ENCODE data around the gene PEPD.

Gene PEPD

DNA sequence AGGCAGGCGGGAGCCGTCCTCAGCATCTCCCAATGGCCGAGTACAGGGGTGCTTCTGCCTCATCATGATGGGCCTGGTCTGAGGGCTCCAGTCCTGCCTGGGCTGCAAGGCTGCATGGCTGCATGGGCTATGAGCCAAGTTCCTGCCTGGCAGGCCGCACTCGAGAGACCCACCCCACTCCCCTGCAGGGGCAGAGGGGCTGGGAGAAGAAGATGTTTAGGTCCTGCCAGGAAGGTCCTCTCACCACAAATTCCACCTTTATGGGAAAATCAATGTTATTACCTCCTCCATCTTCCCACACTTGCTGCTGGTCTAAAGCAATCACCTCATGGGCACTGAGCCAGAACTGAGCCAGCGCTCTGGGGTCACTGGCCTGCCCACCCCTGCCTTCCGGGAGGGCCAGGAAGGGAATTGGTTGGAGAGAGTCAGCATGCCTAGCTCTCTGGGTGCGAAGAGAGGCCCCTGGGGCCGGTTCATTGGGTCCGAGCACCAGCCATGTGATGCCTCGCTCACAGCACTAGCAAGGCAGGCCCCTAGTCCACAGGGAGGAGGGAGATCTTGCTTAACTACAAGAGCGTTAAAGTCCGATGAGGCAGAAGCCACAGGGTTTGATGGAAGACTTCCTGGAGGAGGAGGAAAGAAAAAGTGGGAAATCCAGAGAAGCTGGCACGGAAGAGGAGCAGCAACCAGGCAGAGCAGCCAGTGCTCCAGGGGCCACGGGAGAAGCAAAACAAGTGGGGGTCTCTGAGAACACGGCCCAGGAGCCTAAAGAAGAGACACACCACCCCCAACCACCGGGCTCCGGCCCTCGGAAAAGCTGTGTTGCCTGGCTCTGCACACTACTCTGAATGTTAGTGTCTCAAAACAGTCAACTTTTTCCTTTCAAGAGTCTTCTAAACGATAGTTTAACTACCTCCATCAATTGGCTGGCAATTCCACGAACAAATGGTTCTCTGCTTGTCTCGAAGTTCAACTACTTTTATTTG lies 84.9 kb downstream of the PEPD start:
- DNase-seq: peak; percentile 19

DNA sequence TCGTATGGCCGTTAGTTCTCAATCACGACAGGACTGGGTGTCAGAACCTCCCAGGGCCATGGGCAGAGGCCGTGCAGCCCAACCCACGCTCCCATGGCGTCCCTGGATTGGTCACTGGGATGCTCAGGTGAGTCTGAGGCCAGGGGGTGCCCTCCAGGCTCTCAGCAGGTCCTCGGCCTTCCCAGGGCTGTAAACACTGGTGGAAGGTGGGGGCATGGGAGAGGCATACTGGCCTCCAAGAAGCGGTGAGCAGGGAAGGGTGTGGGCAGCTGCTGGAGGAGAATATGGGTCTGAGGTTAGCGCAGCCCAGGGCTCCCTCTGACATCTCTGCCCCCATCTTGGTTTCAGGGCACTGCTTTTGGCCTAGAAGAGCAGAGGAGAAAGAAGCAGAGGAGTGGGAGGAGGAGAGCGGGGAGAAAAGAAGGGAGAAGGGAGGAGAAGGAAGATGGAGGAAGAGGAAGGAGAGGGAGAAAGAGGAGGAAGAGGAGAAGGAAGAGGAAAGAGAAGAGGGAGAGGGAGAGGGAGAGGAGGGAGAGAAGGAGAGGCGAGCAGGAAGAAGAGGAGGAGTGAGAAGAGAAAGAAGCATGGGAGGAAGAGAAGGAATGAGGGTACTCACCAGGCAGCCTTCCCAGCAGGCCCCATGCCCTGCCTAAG lies 85.8 kb downstream of the PEPD start:
- no peak for DNase-seq

DNA sequence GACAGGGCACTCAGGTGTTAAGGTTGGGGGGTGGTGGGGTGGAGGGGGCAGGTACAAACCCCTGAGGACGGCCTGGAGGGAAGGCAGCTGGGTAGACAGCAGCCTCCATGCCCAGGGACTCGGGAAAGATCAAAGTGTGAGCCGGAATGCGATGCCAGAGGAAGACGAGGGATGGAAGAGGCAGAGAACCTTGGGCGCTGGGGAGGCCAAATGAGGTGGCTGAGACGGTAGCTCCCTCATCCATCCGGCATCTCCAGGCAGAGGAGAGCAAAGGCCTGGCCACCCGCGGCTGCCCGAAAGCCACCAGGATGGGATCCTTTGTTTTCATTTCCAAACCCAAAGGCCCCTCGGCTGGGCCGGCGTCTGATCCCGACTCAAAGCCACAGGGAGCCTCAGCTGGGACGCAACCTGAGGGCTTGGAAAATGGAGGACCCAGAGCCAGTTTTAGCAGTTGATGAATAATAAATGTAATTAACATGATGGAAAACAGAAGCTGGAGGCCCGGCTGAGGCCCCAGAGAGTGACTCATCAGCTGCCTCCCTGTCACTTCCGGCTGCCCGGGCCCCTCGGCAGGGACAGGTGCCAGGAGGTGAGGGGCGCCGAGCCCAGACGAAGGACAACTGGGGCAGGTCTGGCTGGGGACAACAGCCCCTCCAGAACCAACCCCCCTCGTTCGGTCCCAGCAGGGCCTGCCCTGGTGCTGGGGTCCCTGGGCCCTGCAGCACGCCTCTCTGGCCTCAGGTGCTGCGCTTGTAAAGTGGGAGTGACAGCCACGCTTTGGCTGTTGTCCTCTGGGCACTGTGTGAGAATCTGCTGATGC lies 86.5 kb downstream of the PEPD start:
- no peak for DNase-seq

DNA sequence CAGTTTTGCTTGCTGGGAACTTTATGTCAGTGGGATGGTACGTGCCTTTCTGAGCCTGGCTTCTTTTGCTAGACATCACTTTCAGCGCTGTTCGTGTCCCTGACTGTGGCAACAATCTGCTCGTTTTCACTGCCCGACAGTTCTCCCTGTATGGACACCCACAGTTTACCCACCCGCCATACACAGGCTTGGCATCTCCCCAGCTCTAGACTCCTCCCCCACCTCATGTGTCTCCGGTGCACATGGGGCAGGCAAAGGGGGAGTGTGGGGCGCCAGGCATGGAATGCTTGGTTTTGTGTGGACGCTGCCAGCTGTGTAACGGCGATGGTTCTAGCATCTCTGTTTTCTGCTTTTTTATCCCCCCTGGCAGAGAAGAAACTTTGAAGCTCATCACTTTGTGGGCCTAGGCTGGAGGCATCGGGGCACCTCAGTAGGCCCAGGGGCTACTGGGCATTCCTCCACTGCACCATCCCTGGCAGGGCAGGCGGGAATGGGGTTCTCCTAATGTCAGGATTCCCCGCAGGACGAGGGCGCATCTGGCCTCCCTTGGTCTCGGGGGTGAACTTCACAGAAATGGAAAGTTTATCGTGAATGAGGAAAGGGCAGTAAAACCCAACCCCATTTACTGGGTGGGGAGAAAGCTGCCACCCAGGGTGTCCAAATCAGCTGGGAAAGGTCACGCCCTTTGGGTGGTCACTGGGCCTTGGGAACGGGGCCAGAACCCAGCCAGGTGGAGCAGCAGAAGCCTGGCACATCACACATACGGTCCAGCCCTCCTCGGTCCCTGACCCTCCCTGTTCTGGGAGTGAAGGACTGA lies 87.3 kb downstream of the PEPD start:
- no peak for DNase-seq

DNA sequence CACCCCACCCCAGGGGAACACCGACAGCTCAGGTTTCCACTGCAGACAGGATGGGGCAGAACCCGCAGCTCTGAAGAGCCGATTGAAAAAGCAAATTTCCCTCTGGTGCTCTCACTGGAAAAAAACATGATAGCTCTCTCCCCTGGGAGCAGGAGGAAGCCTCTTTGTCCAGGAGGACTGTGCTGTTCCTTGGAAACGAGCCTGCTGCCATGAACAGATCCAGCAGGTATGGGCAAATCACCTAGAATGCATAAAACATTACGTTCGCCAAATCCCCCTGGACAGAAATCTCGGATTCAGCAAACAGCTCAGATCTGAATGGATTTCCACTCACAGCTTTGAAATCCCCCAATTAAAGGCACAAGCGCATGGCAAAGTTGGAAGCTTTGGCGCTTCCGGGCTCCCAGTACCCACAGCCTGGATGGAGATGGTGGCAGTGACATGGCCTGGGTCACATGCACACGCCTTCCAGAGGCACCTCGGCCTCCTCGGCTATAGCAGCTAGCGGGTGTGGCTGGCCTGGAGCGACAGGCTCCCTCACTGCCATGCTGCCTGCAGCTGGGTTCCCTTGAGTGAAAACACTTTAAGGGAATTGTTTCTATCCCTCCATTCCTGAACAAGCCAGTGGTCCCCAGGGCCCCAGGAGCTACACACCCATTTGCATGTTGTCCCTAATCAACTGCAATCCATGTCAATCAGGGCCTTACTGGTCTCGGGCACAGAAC lies 89.0 kb downstream of the PEPD start:
- peak; percentile 41 for DNase-seq

DNA sequence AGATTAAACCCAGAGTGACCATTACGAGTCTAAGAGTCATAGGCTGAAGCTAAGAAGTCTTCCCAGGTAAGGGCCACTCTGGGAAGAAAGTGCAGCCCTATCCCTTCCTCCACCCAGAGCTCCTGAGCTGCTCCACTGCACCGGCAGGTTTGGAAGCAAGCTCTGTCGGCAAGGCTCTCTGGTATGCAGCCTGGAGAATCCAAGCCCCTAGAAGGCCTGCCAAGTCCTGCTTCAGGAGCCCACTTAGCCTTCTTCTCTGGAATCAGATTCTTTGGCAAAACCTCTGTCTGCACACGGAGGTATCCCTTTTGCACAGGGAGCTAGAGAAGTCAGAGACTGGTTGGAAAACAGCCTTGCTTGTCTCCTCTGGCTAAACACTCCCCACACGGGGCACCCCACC lies 89.6 kb downstream of the PEPD start:
- no peak for DNase-seq

DNA sequence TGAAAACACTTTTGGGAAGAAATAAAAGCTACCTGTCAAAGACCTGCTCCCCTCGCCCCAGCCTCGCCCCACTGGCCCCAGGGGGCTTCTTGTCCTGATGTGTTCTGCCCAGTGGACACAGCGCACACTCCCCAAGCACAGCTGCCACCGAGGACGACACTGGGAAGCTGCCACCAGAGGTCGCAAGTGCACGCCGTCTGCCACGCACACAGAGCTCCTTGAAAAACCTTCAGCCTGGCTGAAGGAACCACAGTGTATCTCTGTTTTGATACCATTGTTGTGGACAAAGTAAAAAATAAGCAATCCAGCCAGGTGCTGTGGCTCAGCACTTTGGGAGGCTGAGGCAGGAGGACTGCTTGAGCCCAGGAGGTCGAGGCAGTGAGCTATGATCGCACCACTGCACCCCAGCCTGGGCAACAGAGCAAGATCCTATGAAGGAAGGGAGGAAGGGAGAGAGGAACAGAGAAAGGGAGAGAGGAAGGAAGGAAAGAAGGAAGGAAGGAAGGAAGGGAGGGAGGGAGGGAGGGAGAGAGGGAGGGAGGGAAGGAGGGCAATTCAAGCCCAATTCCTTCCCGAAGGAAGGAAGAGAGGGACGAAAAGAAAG lies 90.8 kb downstream of the PEPD start:
- peak; percentile 80 for DNase-seq

DNA sequence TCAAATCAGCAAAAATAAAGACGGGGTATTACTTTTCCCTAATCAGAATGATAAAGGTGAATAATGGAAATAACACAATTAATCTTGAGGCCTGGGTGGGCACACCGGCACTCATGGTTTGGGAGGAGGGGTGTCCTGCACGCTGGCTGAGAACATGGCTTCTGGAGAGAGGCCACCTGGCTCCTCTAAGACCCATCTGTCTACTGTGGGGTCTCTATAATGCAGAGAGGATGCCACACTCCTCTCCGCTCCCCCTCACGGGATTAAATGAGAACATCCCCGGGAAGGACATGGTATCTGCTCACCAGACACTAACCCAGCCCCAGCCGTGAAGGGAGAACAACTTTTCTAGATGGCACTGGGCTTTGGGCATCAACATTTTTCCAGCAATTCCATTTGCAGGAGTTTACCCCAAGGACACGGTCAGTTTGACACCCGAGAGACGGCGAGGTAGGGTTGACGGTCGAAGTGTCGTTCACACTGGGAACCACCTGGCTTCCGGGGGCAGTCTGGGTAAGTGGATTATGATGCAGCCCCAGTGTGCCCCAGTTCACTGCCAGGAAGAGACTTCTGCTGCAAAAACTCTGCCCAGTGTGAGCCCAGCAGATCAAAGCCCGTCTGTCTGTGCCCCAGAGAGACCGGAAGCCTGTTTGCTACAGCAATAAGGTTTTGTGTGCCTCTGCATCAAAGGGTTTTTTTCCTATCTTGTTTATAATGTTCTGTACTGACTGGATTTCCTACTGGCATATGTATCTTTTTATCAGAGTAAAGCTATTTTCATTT lies 91.5 kb downstream of the PEPD start:
- no peak for DNase-seq

DNA sequence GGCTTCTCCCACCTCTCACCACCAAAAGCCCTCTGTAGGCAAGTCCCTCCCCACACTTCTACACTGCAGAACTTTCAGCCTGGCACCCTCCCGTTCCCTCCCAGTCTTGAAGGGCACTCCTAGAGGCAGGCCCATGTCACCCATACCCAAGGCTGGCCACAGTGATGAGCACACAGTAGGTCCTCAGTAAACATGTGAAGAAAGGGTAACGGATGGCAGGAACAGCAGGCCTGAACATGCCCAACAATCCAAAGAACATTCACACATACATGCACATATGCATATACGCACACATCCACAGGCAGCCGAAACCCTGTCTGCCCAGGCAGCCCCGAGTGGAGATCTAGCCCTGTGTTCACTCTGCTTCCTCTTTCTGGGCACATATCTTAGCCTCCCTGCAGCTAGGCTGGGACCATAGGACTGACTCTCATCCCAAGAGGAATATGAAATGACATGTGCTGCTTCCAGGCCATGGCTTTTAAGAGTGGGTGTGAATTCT lies 92.9 kb downstream of the PEPD start:
- no peak for DNase-seq

DNA sequence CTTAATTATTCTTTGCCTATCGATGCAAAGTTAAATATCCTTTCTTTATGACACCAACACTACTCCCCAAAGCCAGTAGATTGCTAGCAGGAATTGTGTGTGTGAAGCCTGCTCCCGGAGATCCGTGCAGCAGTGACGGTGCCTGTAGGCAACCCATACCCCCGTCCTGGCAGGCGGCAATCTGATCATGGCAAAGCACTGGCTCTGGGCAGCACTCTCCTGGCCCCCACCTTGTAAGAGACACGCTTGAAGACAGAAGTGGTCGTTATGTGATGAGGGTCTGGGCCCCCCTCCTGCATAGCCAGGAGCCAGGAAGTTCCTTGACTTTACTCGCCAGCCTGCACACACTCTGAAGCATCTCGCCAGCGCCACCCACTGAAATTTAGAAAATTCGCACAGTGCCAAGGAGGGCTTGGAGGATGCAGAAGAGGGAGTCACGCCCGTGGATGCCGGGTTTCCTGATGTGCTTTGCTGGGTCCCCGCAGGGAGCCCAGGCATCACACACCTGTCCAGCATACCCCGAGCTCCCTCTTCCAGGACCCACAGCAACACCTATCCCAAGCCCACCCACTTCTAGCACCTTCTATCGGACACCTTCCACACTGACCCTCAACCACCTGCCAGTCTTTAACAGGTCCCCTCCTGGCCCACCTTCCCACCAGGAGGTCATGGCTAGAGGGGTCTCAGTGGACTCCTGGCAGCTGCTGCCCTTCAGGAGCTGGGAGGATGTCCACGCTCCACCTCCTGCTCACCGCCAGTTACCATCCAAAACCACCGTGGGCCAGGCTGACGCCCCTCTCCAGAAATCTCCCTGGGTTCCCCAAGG lies 93.6 kb downstream of the PEPD start:
- no peak for DNase-seq

DNA sequence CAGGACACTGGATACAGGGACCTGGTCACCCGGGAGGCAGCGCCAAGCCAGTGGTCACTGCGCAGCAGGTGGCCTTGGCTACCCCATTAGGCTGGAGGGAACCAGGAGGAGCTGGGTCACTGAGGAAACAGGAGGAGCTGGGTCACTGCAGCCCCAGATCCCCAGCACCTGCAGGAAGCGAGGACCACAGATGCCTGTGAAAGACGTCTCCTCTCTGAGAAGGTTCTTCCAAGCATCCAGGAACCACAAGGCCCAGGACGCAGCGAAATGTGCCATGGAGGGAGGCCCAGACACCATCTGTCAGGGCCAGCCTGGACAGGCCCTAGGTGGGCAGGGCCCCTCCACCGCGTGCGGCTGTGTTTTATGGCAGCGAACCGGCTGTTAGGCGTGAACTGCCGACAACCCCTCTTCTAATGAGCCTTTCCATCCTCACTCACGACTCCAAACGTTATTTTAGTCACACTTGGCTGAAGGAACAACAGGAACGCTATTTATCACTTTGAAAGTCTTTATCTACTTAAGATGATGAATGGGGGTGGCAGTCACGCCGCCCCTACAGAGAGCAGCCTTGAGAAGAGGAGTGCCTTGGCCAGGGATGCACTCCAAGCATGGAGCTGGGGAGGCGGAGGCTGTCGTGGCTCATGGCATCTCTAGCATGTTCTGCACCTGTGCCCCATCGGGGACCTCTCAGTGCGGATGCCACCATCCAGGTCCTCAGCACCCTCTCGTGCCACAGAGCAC lies 94.8 kb downstream of the PEPD start:
- peak; percentile 31 for DNase-seq

DNA sequence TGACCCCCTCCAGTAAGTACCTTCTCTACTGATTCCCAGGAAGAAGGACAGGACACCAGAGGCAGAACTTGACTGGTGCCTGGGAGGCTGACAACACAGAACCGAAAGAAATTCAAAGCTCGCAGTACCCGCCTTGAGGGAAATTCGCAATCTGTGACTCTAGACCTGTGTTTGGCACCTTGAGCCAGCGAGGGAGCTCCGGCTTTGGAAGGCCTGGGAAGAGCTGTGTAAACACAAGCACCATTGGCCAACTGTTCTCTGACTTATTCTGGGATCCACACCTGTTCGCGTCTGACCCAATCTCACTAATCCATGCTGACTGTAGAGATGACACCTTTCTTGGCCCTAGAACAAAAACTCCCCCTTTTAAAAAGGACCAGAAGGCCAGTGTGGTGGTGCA lies 97.4 kb downstream of the PEPD start:
- DNase-seq: no peak

DNA sequence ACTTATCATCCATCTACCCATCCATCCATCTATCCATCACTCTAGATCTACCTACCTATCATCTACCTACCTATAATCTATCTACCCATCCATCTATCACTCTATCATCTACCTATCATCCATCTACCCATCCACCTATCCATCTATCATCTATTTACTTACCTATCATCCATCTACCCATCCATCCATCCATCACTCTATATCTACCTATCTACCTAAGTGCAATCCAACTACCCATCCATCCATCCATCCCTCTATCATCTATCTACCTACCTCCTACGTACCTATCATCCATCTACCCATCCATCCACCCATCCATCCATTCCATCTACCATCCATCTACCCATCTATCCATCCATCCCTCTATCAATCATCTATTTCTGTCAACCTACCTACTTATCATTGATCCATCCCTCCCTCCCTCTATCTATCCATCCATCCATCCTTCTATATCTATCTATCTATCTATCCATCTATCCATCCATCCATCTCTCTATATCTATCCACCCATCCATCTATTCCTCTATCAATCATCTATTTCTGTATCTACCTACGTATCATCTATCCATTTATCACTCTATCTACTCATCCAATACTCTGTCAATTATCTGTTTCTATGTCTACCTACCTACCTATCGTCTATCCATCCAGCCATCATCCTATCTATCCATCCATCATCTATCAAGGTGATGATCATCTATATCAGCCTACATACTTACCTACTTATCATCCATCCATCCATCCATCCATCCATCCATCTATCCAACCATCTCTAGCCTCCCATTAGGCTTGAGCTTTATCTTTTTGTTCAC lies 99.0 kb downstream of the PEPD start:
- no peak for DNase-seq

DNA sequence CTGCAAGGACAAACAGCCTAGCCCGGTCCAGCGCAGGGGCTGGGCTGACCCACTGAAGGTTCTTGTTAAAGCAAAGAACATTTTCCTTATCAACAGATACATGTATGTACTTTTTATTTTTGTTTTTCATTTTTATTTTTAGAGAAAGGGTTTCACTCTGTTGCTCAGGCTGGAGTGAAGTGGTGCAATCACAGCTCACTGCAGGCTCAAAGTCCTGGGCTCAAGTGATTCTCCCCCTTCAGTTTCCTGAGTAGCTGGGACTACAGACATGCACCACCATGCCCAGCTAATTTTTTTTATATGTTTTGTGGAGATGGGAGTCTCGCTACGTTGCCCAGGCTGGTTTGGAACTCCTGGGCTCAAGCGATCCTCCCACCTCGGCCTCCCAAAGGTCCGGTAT lies 100.2 kb downstream of the PEPD start:
- no peak for DNase-seq

DNA sequence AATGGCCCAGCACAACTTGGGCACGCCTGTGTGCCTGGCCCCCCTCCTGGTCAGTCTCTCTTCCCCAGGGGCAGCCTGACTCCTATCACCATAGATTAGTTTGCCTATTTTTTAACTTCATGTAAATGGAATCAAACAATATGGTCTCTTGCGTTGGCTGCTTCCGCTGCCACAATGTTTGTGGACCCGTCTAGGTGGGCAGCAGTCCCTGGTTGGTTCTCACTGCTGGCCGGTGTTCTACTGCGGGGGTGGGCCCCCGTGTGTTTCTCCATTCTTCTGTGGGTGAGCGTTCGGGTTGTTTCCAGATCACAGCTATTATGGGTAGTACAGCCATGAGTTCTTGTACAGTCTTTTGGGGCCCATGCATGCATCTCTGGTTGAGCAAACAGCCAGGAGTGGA lies 100.8 kb downstream of the PEPD start:
- DNase-seq: no peak

DNA sequence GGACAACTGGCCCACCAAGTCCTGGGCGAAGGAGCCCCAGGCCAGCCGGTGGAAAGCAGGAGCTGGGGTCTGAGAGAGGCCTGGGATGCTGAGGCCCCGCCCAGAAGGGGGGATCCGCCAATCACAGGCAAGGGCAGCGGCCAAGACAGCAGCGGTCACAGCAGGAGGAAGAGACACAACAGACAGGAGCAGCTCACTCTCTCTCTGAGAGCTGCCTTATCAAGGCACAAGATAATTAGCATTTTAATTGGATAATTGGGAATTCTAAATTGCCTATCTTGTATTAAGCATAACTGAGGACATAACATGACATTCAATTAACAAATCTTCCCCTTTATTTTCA lies 101.8 kb downstream of the PEPD start:
- no peak for DNase-seq

DNA sequence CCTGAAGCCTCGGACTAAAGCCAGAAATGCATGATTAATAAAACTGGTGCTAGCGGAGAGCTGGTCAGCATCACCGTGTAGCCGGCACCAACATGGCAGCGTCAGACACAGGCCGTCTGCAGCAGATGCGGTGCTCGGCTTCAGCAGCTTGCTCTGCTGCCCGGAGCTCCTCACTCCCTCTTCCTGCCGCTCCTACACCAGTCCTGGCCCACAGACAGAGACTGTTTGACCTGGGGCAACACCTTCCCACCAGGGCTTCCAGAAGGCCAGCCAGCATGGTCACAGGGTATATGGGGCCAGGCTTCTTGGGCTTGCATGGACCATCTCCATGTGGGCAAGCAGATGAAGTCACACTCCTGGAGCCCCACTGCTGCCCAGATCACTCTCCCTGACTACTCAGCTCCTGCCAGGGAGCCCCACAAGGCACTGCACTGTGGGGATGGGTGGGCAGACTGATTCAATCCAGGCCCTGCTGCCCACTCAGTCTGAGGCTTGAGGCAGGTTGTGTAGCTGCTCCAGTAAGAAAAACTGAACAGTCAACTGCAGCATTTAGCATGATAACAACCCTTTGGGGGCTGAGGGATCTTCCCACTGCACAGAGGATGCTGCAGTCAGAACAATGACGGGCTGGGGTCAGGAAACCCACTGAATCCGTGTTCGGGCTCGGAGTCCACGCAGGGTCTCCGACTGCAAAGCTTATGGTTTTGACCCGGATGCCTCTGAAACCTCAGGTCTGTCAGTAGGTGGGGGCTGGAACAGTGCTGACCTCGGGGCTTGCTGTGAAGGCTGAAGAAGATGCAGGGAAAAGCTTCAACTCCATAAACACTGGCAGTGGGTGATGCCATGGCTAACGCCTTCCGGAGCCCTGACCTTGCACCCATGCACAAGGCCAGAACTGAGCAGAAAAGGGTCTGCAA lies 102.5 kb downstream of the PEPD start:
- no peak for DNase-seq

All from NCI-H345 (cell line).